IMR-90 (cell line): Measurements from ENCODE around the gene RFC3. TPM values are rescaled to one million over a fixed set of nuclear protein-coding genes. Genes with fewer than 3 reads are reported as not detected.

Source experiments
- ATAC-seq: fragments of 200-7000 bp; cut with Tn5 transposase; 2 replicates; pipeline ENCODE4 v1.9.1; 2020; ENCODE audit warnings: low read depth, mild to moderate bottlenecking, moderate library complexity
- BruUV-seq: library from RNA; stranded (reverse); fragments of 400-500 nt; replicated peaks from 2 replicates; lab custom pipeline; 2021; lab: Mats Ljungman, UMichigan
- CTCF ChIA-PET: fragments of 300-600 bp; formaldehyde crosslinking; extraction: SDS; loops from one replicate; lab custom pipeline; 2021; ENCODE audit warnings: antibody characterized with exemption; lab: Yijun Ruan, JAX
- POLR2A ChIA-PET: fragments of 300-600 bp; sonication (Branson Sonifier 250); formaldehyde crosslinking; loops from one replicate; lab custom pipeline; 2022; ENCODE audit warnings: antibody characterized with exemption; ENCODE audit not compliant: unreplicated experiment; lab: Charles Lee
- DNase-seq: peaks from one replicate; pipeline ENCODE4 v3.0.0; 2013
- H2AFZ ChIP-seq: replicated peaks from 2 replicates; pipeline ENCODE3; 2013; ENCODE audit warnings: low read length, mild to moderate bottlenecking; ENCODE audit not compliant: poor library complexity
- H2AK5ac ChIP-seq: 2 replicates; pipeline ENCODE4 v1.6.1; 2013; ENCODE audit warnings: low read depth, low read length, inconsistent platforms
- H2AK9ac ChIP-seq: replicated peaks from 2 replicates; pipeline ENCODE3; 2013; ENCODE audit warnings: mild to moderate bottlenecking, low read depth, low read length, moderate library complexity; ENCODE audit not compliant: poor library complexity
- H2BK120ac ChIP-seq: 2 replicates; pipeline ENCODE4 v1.6.1; 2013; ENCODE audit warnings: low read depth, low read length, inconsistent platforms
- H2BK15ac ChIP-seq: 3 replicates; pipeline ENCODE4 v1.6.1; 2013; ENCODE audit warnings: low read depth, low read length, inconsistent platforms
- H2BK20ac ChIP-seq: 2 replicates; pipeline ENCODE4 v1.6.1; 2013; ENCODE audit warnings: low read depth, mild to moderate bottlenecking, inconsistent platforms, low read length, moderate library complexity
- H2BK5ac ChIP-seq: 2 replicates; pipeline ENCODE4 v1.6.1; 2013; ENCODE audit warnings: mild to moderate bottlenecking, low read depth, low read length, inconsistent platforms; ENCODE audit not compliant: poor library complexity, severe bottlenecking
- H3K14ac ChIP-seq: replicated peaks from 2 replicates; pipeline ENCODE4 v1.6.1; 2013; ENCODE audit warnings: low read depth, low read length, inconsistent platforms
- H3K18ac ChIP-seq: 2 replicates; pipeline ENCODE4 v1.6.1; 2013; ENCODE audit warnings: low read depth, low read length, control low read depth
- H3K23ac ChIP-seq: 2 replicates; pipeline ENCODE4 v1.6.1; 2013; ENCODE audit warnings: low read depth, low read length, inconsistent platforms
- H3K27ac ChIP-seq: 2 replicates; pipeline ENCODE4 v1.5.1; 2013; ENCODE audit warnings: mild to moderate bottlenecking, control low read depth, low read length; ENCODE audit not compliant: insufficient read depth
- H3K27me3 ChIP-seq: 2 replicates; pipeline ENCODE4 v1.6.1; 2013; ENCODE audit warnings: low read length; ENCODE audit not compliant: control insufficient read depth, insufficient read depth
- H3K36me3 ChIP-seq: 2 replicates; pipeline ENCODE4 v1.6.1; 2013; ENCODE audit warnings: low read length, mixed read lengths; ENCODE audit not compliant: control insufficient read depth, insufficient read depth
- H3K4ac ChIP-seq: 2 replicates; pipeline ENCODE4 v1.6.1; 2013; ENCODE audit warnings: low read depth, low read length, inconsistent platforms
- H3K4me1 ChIP-seq: 2 replicates; pipeline ENCODE4 v1.6.1; 2013; ENCODE audit warnings: low read length, mixed read lengths; ENCODE audit not compliant: control insufficient read depth, insufficient read depth
- H3K4me2 ChIP-seq: 2 replicates; pipeline ENCODE4 v1.6.1; 2013; ENCODE audit warnings: low read depth, mild to moderate bottlenecking, control low read depth, low read length, moderate library complexity
- H3K4me3 ChIP-seq: 2 replicates; pipeline ENCODE4 v1.5.1; 2013; ENCODE audit warnings: low read depth, mild to moderate bottlenecking, control low read depth, low read length, moderate library complexity; ENCODE audit not compliant: insufficient read depth
- H3K56ac ChIP-seq: 2 replicates; pipeline ENCODE4 v1.6.1; 2013; ENCODE audit warnings: low read length, inconsistent platforms; ENCODE audit not compliant: insufficient read depth; ENCODE audit errors: extremely low read depth
- H3K79me1 ChIP-seq, 2 experiments: 2 replicates each; pipeline ENCODE4 v1.6.1; 2013; ENCODE audit warnings: low read length in 2 of 2, inconsistent platforms in 1 of 2, low read depth in 1 of 2
- H3K9ac ChIP-seq: 2 replicates; pipeline ENCODE4 v1.6.1; 2013; ENCODE audit warnings: low read depth, low read length, control low read depth
- H3K9me1 ChIP-seq: 2 replicates; pipeline ENCODE4 v1.6.1; 2013; ENCODE audit warnings: low read length, inconsistent platforms; ENCODE audit not compliant: insufficient read depth
- H3K9me3 ChIP-seq: 2 replicates; pipeline ENCODE4 v1.6.1; 2013; ENCODE audit warnings: low read length; ENCODE audit not compliant: control insufficient read depth, insufficient read depth
- H4K20me1 ChIP-seq: 2 replicates; pipeline ENCODE4 v1.6.1; 2013; ENCODE audit warnings: low read length, inconsistent platforms; ENCODE audit not compliant: insufficient read depth
- H4K5ac ChIP-seq: 2 replicates; pipeline ENCODE4 v1.6.1; 2013; ENCODE audit warnings: mild to moderate bottlenecking, low read depth, low read length, control low read depth
- H4K8ac ChIP-seq, 2 experiments: 2 replicates each; pipeline ENCODE4 v1.6.1; 2013; ENCODE audit warnings: low read depth in 2 of 2, low read length in 2 of 2, control low read depth in 1 of 2, inconsistent platforms in 1 of 2
- H4K91ac ChIP-seq: 2 replicates; pipeline ENCODE4 v1.6.1; 2013; ENCODE audit warnings: low read depth, low read length, inconsistent platforms; ENCODE audit not compliant: insufficient read depth
- BHLHE40 ChIP-seq: fragments of 150-350 bp; IDR thresholded peaks from 2 replicates; pipeline ENCODE4 v1.6.1; 2016; ENCODE audit warnings: mild to moderate bottlenecking, low read depth, low read length
- CEBPB ChIP-seq: IDR thresholded peaks from 2 replicates; pipeline ENCODE4 v1.6.1; 2012; ENCODE audit warnings: low read depth, low read length, improper control_type of control experiment
- CHD1 ChIP-seq: IDR thresholded peaks from 2 replicates; pipeline ENCODE4 v1.6.1; 2012; ENCODE audit warnings: low read depth, low read length, improper control_type of control experiment
- FOS ChIP-seq: fragments of 150-350 bp; IDR thresholded peaks from 2 replicates; pipeline ENCODE4 v1.6.1; 2016; ENCODE audit warnings: low read depth, low read length
- MAFK ChIP-seq: IDR thresholded peaks from 2 replicates; pipeline ENCODE4 v1.6.1; 2012; ENCODE audit warnings: low read depth, low read length, improper control_type of control experiment
- MAZ ChIP-seq: IDR thresholded peaks from 2 replicates; pipeline ENCODE4 v1.6.1; 2012; ENCODE audit warnings: low read depth, mild to moderate bottlenecking, low read length, improper control_type of control experiment, moderate library complexity, borderline replicate concordance
- MXI1 ChIP-seq: IDR thresholded peaks from 2 replicates; pipeline ENCODE4 v1.6.1; 2012; ENCODE audit warnings: low read depth, mild to moderate bottlenecking, low read length, moderate library complexity, borderline replicate concordance
- NFE2L2 ChIP-seq: fragments of 150-350 bp; IDR thresholded peaks from 2 replicates; pipeline ENCODE4 v1.6.1; 2016; ENCODE audit warnings: low read depth, mild to moderate bottlenecking, low read length
- POLR2A ChIP-seq: IDR thresholded peaks from 2 replicates; pipeline ENCODE4 v1.6.1; 2012; ENCODE audit warnings: mild to moderate bottlenecking, low read depth, low read length
- RAD21 ChIP-seq: IDR thresholded peaks from 2 replicates; pipeline ENCODE4 v1.6.1; 2012; ENCODE audit warnings: low read length, improper control_type of control experiment
- RCOR1 ChIP-seq: IDR thresholded peaks from 2 replicates; pipeline ENCODE4 v1.6.1; 2012; ENCODE audit warnings: mild to moderate bottlenecking, low read length, improper control_type of control experiment; ENCODE audit not compliant: insufficient replicate concordance
- RFX5 ChIP-seq: IDR thresholded peaks from 2 replicates; pipeline ENCODE4 v1.8.0; 2012; ENCODE audit warnings: low read depth, mild to moderate bottlenecking, low read length, moderate library complexity
- SMC3 ChIP-seq: fragments of 150-350 bp; IDR thresholded peaks from 2 replicates; pipeline ENCODE4 v1.6.1; 2016; ENCODE audit warnings: low read depth, mild to moderate bottlenecking, antibody characterized with exemption, low read length, moderate library complexity
- WGBS, 2 experiments: methylation state at CpG; one replicate each; pipeline versions ENCODE4 v1.1.5 to v1.1.7; 2013; ENCODE audit warnings: missing lambda C conversion rate in 2 of 2; ENCODE audit not compliant: insufficient read length in 1 of 2; ENCODE audit errors: extremely low coverage in 2 of 2; 5-methylcytosine and 5-hydroxymethylcytosine counted together
- dilution Hi-C: fragments of 300-500 bp; cut with HindIII; formaldehyde crosslinking; loops from one replicate; pipeline ENCODE4 v1.14.3; 2018; ENCODE audit warnings: low sequenced_read_pairs; ENCODE audit not compliant: unreplicated experiment
- in situ Hi-C: fragments of 300-500 bp; cut with MboI; formaldehyde crosslinking; loops from 3 replicates; pipeline ENCODE4 v1.14.3; 2019; ENCODE audit warnings: low sequenced_read_pairs, inconsistent platforms, mixed read lengths
- intact Hi-C: fragments of 100-400 bp; cut with micrococcal nuclease; formaldehyde crosslinking; loops from 2 replicates; pipeline ENCODE4 v1.10.0; 2022
- polyA plus RNA-seq, 3 experiments: library from polyadenylated mRNA; depleted of rRNA; stranded (reverse); fragments of >200 nt; gene quantifications; 2 replicates each; pipeline ENCODE4 v1.2.3, GENCODE V29; 2012; ENCODE audit warnings: low replicate concordance in 1 of 3
- total RNA-seq: library from RNA; depleted of rRNA; stranded (reverse); fragments of >200 nt; gene quantifications from 2 replicates; pipeline ENCODE4 v1.2.3, GENCODE V29; 2012
- TF ChIP-seq, protein P1 (sequence below): fragments of 150-350 bp; IDR thresholded peaks from 2 replicates; pipeline ENCODE4 v1.6.1; 2017; ENCODE audit warnings: mild to moderate bottlenecking, antibody characterized with exemption, low read length, low read depth
- TF ChIP-seq, protein P2 (sequence below): conservative IDR thresholded peaks from 2 replicates; pipeline ENCODE4 v1.5.1; 2012; ENCODE audit warnings: mild to moderate bottlenecking, low read depth, low read length, improper control_type of control experiment
- TF ChIP-seq, protein P3 (sequence below): fragments of 150-350 bp; IDR thresholded peaks from 2 replicates; pipeline ENCODE4 v1.6.1; 2016; ENCODE audit warnings: low read depth, mild to moderate bottlenecking, low read length, moderate library complexity, borderline replicate concordance

The RFC3 gene
- total and polyA plus RNA-seq, 2 of the 4 experiments (the other 2 are of a cell fraction): 9.8 to 12.9 TPM

DNA sequence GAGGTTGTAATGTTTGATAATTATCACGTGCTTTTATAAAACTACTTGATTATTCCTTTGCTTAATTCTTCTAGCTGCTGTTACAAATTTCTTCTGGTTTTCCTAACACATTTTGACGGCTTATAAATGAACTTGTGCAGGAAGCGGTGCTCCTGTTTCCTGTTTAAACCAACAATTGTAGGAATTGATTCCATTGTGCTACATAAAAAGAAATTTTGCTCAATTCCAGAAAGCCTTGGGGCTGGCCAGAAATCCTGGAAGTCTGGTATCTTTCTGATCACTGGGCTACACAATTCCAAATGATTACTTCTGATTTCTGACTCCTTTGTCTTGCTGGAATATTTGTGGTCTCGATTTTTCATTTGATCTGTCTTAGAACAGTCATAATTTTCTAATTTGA lies 14.9 kb downstream of the RFC3 start:
- no peak overlapping the region for H4K91ac ChIP-seq
- no peak overlapping the region for H3K27ac ChIP-seq
- no peak overlapping the region for H2BK5ac ChIP-seq
- H3K9me1 ChIP-seq: no peaks in the 10 kb centered on the region; the same call in 1 of the 2 replicates
- H3K4me1 ChIP-seq: no peaks in the 10 kb centered on the region
- H2AK9ac ChIP-seq: no peak overlapping the region
- no CpG with 5 or more reads among the region's 4 CpGs for WGBS, 2 experiments
- ATAC-seq: no peak
- no peak overlapping the region for H2BK15ac ChIP-seq
- no peak overlapping the region for H4K5ac ChIP-seq
- ChIA-PET POLR2A (no interaction called here), CTCF (no interaction called here)
- TF ChIP-seq MXI1: no peak
- TF ChIP-seq, protein P1, sequence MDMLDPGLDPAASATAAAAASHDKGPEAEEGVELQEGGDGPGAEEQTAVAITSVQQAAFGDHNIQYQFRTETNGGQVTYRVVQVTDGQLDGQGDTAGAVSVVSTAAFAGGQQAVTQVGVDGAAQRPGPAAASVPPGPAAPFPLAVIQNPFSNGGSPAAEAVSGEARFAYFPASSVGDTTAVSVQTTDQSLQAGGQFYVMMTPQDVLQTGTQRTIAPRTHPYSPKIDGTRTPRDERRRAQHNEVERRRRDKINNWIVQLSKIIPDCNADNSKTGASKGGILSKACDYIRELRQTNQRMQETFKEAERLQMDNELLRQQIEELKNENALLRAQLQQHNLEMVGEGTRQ: no peak
- no peak for TF ChIP-seq CEBPB
- TF ChIP-seq BHLHE40: no peak
- no peak for TF ChIP-seq CHD1
- TF ChIP-seq RFX5: no peak
- TF ChIP-seq MAZ: no peak
- no peak for TF ChIP-seq MAFK
- no peak for TF ChIP-seq SMC3
- TF ChIP-seq NFE2L2: no peak
- no peak for TF ChIP-seq FOS
- no peak for TF ChIP-seq RCOR1
- TF ChIP-seq, protein P2, sequence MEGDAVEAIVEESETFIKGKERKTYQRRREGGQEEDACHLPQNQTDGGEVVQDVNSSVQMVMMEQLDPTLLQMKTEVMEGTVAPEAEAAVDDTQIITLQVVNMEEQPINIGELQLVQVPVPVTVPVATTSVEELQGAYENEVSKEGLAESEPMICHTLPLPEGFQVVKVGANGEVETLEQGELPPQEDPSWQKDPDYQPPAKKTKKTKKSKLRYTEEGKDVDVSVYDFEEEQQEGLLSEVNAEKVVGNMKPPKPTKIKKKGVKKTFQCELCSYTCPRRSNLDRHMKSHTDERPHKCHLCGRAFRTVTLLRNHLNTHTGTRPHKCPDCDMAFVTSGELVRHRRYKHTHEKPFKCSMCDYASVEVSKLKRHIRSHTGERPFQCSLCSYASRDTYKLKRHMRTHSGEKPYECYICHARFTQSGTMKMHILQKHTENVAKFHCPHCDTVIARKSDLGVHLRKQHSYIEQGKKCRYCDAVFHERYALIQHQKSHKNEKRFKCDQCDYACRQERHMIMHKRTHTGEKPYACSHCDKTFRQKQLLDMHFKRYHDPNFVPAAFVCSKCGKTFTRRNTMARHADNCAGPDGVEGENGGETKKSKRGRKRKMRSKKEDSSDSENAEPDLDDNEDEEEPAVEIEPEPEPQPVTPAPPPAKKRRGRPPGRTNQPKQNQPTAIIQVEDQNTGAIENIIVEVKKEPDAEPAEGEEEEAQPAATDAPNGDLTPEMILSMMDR: no peak
- TF ChIP-seq RAD21: no peak
- TF ChIP-seq, protein P3, sequence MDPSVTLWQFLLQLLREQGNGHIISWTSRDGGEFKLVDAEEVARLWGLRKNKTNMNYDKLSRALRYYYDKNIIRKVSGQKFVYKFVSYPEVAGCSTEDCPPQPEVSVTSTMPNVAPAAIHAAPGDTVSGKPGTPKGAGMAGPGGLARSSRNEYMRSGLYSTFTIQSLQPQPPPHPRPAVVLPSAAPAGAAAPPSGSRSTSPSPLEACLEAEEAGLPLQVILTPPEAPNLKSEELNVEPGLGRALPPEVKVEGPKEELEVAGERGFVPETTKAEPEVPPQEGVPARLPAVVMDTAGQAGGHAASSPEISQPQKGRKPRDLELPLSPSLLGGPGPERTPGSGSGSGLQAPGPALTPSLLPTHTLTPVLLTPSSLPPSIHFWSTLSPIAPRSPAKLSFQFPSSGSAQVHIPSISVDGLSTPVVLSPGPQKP: no peak
- no peak for TF ChIP-seq POLR2A
- H2AK5ac ChIP-seq: no peak overlapping the region
- no peaks in the 10 kb centered on the region for H3K9me3 ChIP-seq
- no peak for DNase-seq
- no peak overlapping the region for H2BK120ac ChIP-seq
- in situ Hi-C loops: no loop called here
- H3K4me2 ChIP-seq: no peak overlapping the region
- H3K79me1 ChIP-seq: no peaks in the 10 kb centered on the region; a peak in 1 of 4 replicates
- H3K27me3 ChIP-seq: no peaks in the 10 kb centered on the region
- intact Hi-C loops: no loop called here
- H2BK20ac ChIP-seq: no peak overlapping the region
- no peak overlapping the region for H3K18ac ChIP-seq
- H3K23ac ChIP-seq: no peak overlapping the region
- no peak overlapping the region for H3K4ac ChIP-seq
- no peak overlapping the region for H3K56ac ChIP-seq
- H4K20me1 ChIP-seq: no peaks in the 10 kb centered on the region
- H3K36me3 ChIP-seq: peaks cover 6% of the 10 kb centered on the region
- no peak overlapping the region for H3K14ac ChIP-seq
- dilution Hi-C loops: no loop called here
- H3K4me3 ChIP-seq: no peak overlapping the region
- H3K9ac ChIP-seq: no peak overlapping the region
- no peak overlapping the region for H4K8ac ChIP-seq
- no peak overlapping the region for H2AFZ ChIP-seq
- BruUV-seq: no TSS peak
